Loucy (cell line): ENCODE results near the gene TELO2.

Source experiments
- H2AFZ ChIP-seq: fragments of 200-600 bp; sonication (generic); 2 replicates; pipeline ENCODE4 v1.6.0; 2016; ENCODE audit warnings: antibody characterized with exemption, mild to moderate bottlenecking, low read length, moderate library complexity
- H3F3A ChIP-seq: fragments of 200-600 bp; 2 replicates; pipeline ENCODE4 v1.6.0; 2016; ENCODE audit warnings: antibody characterized with exemption, low read depth, mild to moderate bottlenecking
- H3K27me3 ChIP-seq: fragments of 200-600 bp; sonication (generic); 2 replicates; pipeline ENCODE4 v1.6.1; 2014; ENCODE audit warnings: low read length, mild to moderate bottlenecking; ENCODE audit not compliant: insufficient read depth, poor library complexity, severe bottlenecking
- H3K36me3 ChIP-seq: fragments of 200-600 bp; sonication (generic); 2 replicates; pipeline ENCODE4 v1.6.1; 2016; ENCODE audit warnings: low read length; ENCODE audit not compliant: insufficient read depth
- H3K4me1 ChIP-seq: fragments of 200-600 bp; sonication (generic); 2 replicates; pipeline ENCODE4 v1.5.1; 2014; ENCODE audit warnings: low read length, mild to moderate bottlenecking; ENCODE audit not compliant: insufficient read depth, poor library complexity, severe bottlenecking
- H3K4me2 ChIP-seq: fragments of 200-600 bp; sonication (generic); 2 replicates; pipeline ENCODE4 v1.6.0; 2014; ENCODE audit warnings: antibody characterized with exemption, low read length, low read depth, mild to moderate bottlenecking; ENCODE audit not compliant: poor library complexity, severe bottlenecking
- H3K4me3 ChIP-seq: fragments of 200-600 bp; sonication (generic); 2 replicates; pipeline ENCODE4 v1.5.1; 2014; ENCODE audit warnings: low read length, mild to moderate bottlenecking, mixed read lengths; ENCODE audit not compliant: poor library complexity, severe bottlenecking
- H3K79me2 ChIP-seq: fragments of 200-600 bp; sonication (generic); 2 replicates; pipeline ENCODE4 v1.6.1; 2014; ENCODE audit warnings: low read length; ENCODE audit not compliant: insufficient read depth
- H3K9ac ChIP-seq: fragments of 200-600 bp; sonication (generic); 2 replicates; pipeline ENCODE4 v1.6.0; 2014; ENCODE audit warnings: mild to moderate bottlenecking, low read depth, low read length, moderate library complexity; ENCODE audit not compliant: poor library complexity, severe bottlenecking
- H3K9me2 ChIP-seq: fragments of 200-600 bp; sonication (generic); replicated peaks from 2 replicates; pipeline ENCODE4 v1.6.1; 2016; ENCODE audit warnings: low read depth, low read length, mixed read lengths
- H3K9me3 ChIP-seq: fragments of 200-600 bp; sonication (generic); 2 replicates; pipeline ENCODE4 v1.6.1; 2014; ENCODE audit warnings: mild to moderate bottlenecking, antibody characterized with exemption, low read length, low read depth; ENCODE audit not compliant: insufficient read depth
- H4K20me1 ChIP-seq: fragments of 200-600 bp; sonication (generic); 2 replicates; pipeline ENCODE4 v1.6.0; 2014; ENCODE audit warnings: antibody characterized with exemption, low read length, mild to moderate bottlenecking; ENCODE audit not compliant: insufficient read depth, poor library complexity, severe bottlenecking
- EZH2phosphoT487 ChIP-seq: fragments of 200-600 bp; IDR thresholded peaks from 2 replicates; pipeline ENCODE4 v1.6.1; 2018; ENCODE audit warnings: antibody characterized with exemption, mild to moderate bottlenecking, moderate library complexity, borderline replicate concordance
- TF ChIP-seq, protein P1 (sequence below): fragments of 200-600 bp; sonication (generic); conservative IDR thresholded peaks from 2 replicates; pipeline ENCODE4 v1.5.1; 2014; ENCODE audit warnings: mild to moderate bottlenecking, antibody characterized with exemption, low read length

TELO2 gene

DNA sequence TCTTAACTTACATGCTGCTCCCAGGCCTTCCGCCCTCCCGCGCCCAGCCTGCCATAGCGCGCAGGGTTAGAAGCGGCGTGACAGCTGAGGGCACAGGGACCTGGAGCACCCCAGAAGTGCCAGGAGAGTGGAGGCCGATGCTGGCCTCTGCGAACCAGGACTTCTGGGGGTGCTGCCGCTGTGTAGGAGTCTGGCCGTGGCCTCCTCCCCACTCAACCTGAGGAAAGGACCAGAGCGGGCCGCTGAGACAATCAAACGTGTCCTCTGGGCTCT, 38.4 kb downstream of the TELO2 start:
- Histone ChIP-seq H3K9ac (no peak overlapping the region), H4K20me1 (no peaks in the 10 kb centered on the region), H3K27me3 (no peaks in the 10 kb centered on the region)

DNA sequence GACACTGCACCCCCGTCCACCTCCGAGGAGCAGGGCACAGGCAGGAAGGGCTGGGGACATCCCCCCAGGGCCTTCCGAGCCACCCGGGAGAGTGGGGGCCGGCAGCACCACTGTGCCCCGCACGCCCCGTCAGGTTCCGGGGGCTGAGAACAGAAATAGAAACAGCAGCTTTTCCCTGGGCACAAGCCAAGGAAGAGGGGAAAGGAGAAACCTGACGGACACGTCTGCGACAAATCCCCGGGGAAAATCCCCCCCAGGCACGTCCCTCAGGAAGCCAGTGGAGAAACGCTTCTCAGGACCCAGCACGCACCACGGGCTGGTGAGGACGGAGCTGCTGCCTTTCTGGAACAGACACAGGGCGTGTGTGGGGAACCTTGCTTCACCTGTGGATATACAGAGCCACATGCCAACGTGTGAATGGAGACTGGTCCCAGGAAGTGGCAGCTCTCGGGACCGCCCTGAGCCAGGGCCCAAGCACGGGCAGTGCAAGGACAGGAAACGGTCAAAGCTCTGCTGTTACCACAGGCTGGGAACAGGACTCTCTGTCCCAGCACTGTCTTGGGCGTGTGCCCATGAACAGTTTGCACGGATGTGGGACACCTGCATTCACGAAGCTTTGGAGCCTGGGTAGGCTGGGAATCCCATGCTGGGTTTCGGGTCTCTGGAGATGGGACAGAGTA, 39.1 kb downstream of the TELO2 start:
- no peaks in the 10 kb centered on the region for H4K20me1 ChIP-seq
- H3K4me1 ChIP-seq = peaks cover 1% of the 10 kb centered on the region
- no peak overlapping the region for H3K9ac ChIP-seq

More for the DNA sequence above, 38.4 kb downstream of the TELO2 start:
- Histone ChIP-seq H3F3A (no peaks in the 10 kb centered on the region), H2AFZ (no peak overlapping the region), H3K4me3 (no peak overlapping the region), H3K36me3 (no peaks in the 10 kb centered on the region), H3K9me3 (no peaks in the 10 kb centered on the region), H3K4me2 (no peak overlapping the region), H3K9me2 (no peaks in the 10 kb centered on the region), H3K79me2 (no peaks in the 10 kb centered on the region), H3K4me1 (peaks cover 8% of the 10 kb centered on the region)
- TF ChIP-seq, protein P1, sequence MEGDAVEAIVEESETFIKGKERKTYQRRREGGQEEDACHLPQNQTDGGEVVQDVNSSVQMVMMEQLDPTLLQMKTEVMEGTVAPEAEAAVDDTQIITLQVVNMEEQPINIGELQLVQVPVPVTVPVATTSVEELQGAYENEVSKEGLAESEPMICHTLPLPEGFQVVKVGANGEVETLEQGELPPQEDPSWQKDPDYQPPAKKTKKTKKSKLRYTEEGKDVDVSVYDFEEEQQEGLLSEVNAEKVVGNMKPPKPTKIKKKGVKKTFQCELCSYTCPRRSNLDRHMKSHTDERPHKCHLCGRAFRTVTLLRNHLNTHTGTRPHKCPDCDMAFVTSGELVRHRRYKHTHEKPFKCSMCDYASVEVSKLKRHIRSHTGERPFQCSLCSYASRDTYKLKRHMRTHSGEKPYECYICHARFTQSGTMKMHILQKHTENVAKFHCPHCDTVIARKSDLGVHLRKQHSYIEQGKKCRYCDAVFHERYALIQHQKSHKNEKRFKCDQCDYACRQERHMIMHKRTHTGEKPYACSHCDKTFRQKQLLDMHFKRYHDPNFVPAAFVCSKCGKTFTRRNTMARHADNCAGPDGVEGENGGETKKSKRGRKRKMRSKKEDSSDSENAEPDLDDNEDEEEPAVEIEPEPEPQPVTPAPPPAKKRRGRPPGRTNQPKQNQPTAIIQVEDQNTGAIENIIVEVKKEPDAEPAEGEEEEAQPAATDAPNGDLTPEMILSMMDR = no peak
- no peak for TF ChIP-seq EZH2phosphoT487

DNA sequence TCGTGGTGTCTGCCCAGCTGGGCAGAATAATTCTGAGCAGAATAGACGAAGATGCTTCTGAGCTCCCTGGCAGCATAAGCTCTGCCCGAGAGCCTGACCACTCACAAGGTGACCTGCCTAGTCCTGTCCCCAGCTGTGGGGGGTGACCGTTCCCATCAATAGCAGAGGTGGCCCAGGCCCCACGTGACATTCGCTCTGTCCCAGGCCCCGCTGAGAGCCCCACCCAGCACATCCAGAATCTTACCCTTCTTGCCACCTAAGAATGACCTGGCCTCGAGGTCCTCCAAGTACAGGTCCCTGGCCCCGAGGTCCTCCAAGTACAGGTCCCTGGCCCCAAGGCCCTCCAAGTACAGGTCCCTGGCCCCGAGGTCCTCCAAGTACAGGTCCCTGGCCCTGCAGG, 39.6 kb downstream of the TELO2 start:
- Histone ChIP-seq H3K9me2 (no peaks in the 10 kb centered on the region), H3K36me3 (no peaks in the 10 kb centered on the region), H3K4me2 (no peak overlapping the region), H3K9me3 (no peaks in the 10 kb centered on the region), H2AFZ (no peak overlapping the region), H3K79me2 (no peaks in the 10 kb centered on the region), H3K9ac (no peak overlapping the region), H4K20me1 (no peaks in the 10 kb centered on the region), H3F3A (no peaks in the 10 kb centered on the region), H3K27me3 (no peaks in the 10 kb centered on the region), H3K4me1 (peaks cover 4% of the 10 kb centered on the region), H3K4me3 (no peak overlapping the region)
- TF ChIP-seq EZH2phosphoT487 = no peak
- TF ChIP-seq, protein P1 = no peak

More for the DNA sequence above, 39.1 kb downstream of the TELO2 start:
- H3K4me3 ChIP-seq = no peak overlapping the region
- no peak for TF ChIP-seq EZH2phosphoT487
- TF ChIP-seq, protein P1 = no peak
- H3K79me2 ChIP-seq = no peaks in the 10 kb centered on the region
- no peaks in the 10 kb centered on the region for H3K27me3 ChIP-seq
- H3K4me2 ChIP-seq = no peak overlapping the region
- no peaks in the 10 kb centered on the region for H3K9me2 ChIP-seq
- no peaks in the 10 kb centered on the region for H3K9me3 ChIP-seq
- H3F3A ChIP-seq = no peaks in the 10 kb centered on the region
- H3K36me3 ChIP-seq = no peaks in the 10 kb centered on the region
- no peak overlapping the region for H2AFZ ChIP-seq
